ENCODE results near the gene TRIM45. TPM values are rescaled to one million over a fixed set of nuclear protein-coding genes. Genes with fewer than 3 reads are reported as not detected.
A peak's percentile ranks its signal among the peaks of the same experiment; 100 is the strongest.

The TRIM45 gene
- polyA plus RNA-seq, 1 of the 3 experiments (the other 2 are of a cell fraction) = 7.4 TPM

- no peak for TF ChIP-seq NRF1 (IDR thresholded peaks at IDR 0.05; ENCODE audit: low read depth, low read length)
- Histone ChIP-seq H3K79me2 (ENCODE audit: insufficient read depth) (no peaks in the 10 kb centered on the region), H2AFZ (ENCODE audit: low read depth) (no peak overlapping the region), H3K9me2 (no peaks in the 10 kb centered on the region), H3K27me3 (ENCODE audit: insufficient read depth) (no peaks in the 10 kb centered on the region), H3K36me3 (replicated peaks in 1 of 2; ENCODE audit: control insufficient read depth in 1 of 2, insufficient read depth in 2 of 2, low read length in 1 of 2) (no peaks in the 10 kb centered on the region), H3K9ac (no peak overlapping the region), H3F3A (replicated peaks; ENCODE audit: insufficient read depth) (peaks cover 19% of the 10 kb centered on the region), H3K27ac (ENCODE audit: low read depth in 2 of 2, low read length in 1 of 2) (no peak overlapping the region), H4K20me1 (ENCODE audit: insufficient read depth) (no peaks in the 10 kb centered on the region), H3K9me3 (no peaks in the 10 kb centered on the region), H3K4me2 (no peak overlapping the region), H3K4me3 (ENCODE audit: low read depth in 2 of 2, low read length in 1 of 2) (no peak overlapping the region), H3K4me1 (ENCODE audit: control insufficient read depth in 1 of 2, insufficient read depth in 2 of 2, low read depth in 1 of 2, low read length in 1 of 2) (peaks cover 0 to 28% of the 10 kb centered on the region in 2 experiments; a peak in 2 of 4 replicates)
- POLR2A ChIA-PET = no interaction called here
- WGBS (ENCODE audit: low lambda C conversion rate) = 78% methylated on average over 2 of the region's 2 CpGs
- CTCF ChIA-PET = interaction anchor here (1.4 kb wide), 1 partner anchor 135 kb away, joined by 3 read pairs; no protein-coding TSS in a partner anchor
- no peak for DNase-seq
Observed at GRCh38 chr1:117150316-117150715, 28.8 kb upstream of the TRIM45 start.

GRCh38 chr1:117147856-117148588 is 26.5 kb upstream of the TRIM45 start:
- TF ChIP-seq IRF3 (IDR thresholded peaks at IDR 0.05; ENCODE audit: low read depth, low read length) = no peak
- TF ChIP-seq MEF2A (IDR thresholded peaks at IDR 0.05; ENCODE audit: borderline replicate concordance, low read depth) = no peak
- TF ChIP-seq TAF1 (IDR thresholded peaks at IDR 0.05; ENCODE audit: borderline replicate concordance, low read depth, low read length) = no peak
- no peak for TF ChIP-seq RAD21 (IDR thresholded peaks at IDR 0.05; ENCODE audit: low read length)
- no peak for TF ChIP-seq NRF1 (IDR thresholded peaks at IDR 0.05; ENCODE audit: low read depth, low read length)
- TF ChIP-seq GATA2 (CRISPR knock-in tag; IDR thresholded peaks at IDR 0.05) = no peak
- no peak for TF ChIP-seq RXRA (IDR thresholded peaks at IDR 0.05; ENCODE audit: borderline replicate concordance, low read depth)
- no peak for TF ChIP-seq CTCF (IDR thresholded peaks at IDR 0.05)
- no peaks in the 10 kb centered on the region for H3K9me3 ChIP-seq
- peak overlapping the region; percentile 39; the same call in 1 of the 2 replicates for H3K9ac ChIP-seq
- H3K9me2 ChIP-seq = no peaks in the 10 kb centered on the region
- H3K36me3 ChIP-seq (replicated peaks in 1 of 2; ENCODE audit: control insufficient read depth in 1 of 2, insufficient read depth in 2 of 2, low read length in 1 of 2) = no peaks in the 10 kb centered on the region
- no peak overlapping the region; the same call in 1 of the 2 replicates for H3K4me2 ChIP-seq
- no peak overlapping the region for H2AFZ ChIP-seq (ENCODE audit: low read depth)
- no peak overlapping the region for H3K4me3 ChIP-seq (ENCODE audit: low read depth in 2 of 2, low read length in 1 of 2)
- peaks cover 0 to 42% of the 10 kb centered on the region in 2 experiments; a peak in 3 of 4 replicates for H3K4me1 ChIP-seq (ENCODE audit: control insufficient read depth in 1 of 2, insufficient read depth in 2 of 2, low read depth in 1 of 2, low read length in 1 of 2)
- WGBS (ENCODE audit: low lambda C conversion rate) = 79% methylated on average over 5 of the region's 5 CpGs
- H3K27ac ChIP-seq (ENCODE audit: low read depth in 2 of 2, low read length in 1 of 2) = peak overlapping the region in 1 of 2 experiments; percentile 98; a peak in 2 of 4 replicates
- ChIA-PET POLR2A (no interaction called here), CTCF (interaction anchor here (1.2 kb wide), 1 partner anchor 80 kb away, joined by 5 read pairs; no protein-coding TSS in a partner anchor)
- DNase-seq = no peak
- no peaks in the 10 kb centered on the region for H4K20me1 ChIP-seq (ENCODE audit: insufficient read depth)
- no peaks in the 10 kb centered on the region for H3K27me3 ChIP-seq (ENCODE audit: insufficient read depth)
- H3F3A ChIP-seq (replicated peaks; ENCODE audit: insufficient read depth) = peaks cover 20% of the 10 kb centered on the region
- H3K79me2 ChIP-seq (ENCODE audit: insufficient read depth) = no peaks in the 10 kb centered on the region

Data from SK-N-SH (cell line).